ENCODE results near the gene TGOLN2.

DNA sequence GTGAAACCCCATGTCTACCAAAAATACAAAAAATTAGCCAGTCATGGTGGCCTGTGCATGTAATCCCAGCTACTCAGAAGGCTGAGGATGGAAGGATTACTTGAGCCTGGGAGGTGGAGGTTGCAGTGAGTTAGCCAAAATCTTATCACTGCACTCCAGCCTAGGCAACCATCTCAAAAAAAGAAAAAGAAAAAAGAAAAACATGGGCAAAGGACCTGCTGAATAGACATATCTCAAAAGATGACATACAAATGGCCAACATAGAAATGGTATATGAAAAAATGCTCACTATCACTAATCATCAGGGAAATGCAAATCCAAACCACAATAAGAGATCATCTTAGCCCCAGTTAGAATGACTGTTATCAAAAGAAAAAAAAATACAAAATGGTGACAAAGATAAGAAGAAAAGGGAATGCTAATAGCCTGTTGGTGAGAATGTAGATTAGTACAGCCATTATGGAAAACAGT lies 1.4 kb upstream of the TGOLN2 start:
- TF ChIP-seq, protein P1, sequence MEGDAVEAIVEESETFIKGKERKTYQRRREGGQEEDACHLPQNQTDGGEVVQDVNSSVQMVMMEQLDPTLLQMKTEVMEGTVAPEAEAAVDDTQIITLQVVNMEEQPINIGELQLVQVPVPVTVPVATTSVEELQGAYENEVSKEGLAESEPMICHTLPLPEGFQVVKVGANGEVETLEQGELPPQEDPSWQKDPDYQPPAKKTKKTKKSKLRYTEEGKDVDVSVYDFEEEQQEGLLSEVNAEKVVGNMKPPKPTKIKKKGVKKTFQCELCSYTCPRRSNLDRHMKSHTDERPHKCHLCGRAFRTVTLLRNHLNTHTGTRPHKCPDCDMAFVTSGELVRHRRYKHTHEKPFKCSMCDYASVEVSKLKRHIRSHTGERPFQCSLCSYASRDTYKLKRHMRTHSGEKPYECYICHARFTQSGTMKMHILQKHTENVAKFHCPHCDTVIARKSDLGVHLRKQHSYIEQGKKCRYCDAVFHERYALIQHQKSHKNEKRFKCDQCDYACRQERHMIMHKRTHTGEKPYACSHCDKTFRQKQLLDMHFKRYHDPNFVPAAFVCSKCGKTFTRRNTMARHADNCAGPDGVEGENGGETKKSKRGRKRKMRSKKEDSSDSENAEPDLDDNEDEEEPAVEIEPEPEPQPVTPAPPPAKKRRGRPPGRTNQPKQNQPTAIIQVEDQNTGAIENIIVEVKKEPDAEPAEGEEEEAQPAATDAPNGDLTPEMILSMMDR (IDR thresholded peaks at IDR 0.05) = no peak
- TF ChIP-seq EP300 (IDR thresholded peaks at IDR 0.05) (no peak), POLR2A (IDR thresholded peaks at IDR 0.05) (no peak), POLR2AphosphoS5 (IDR thresholded peaks at IDR 0.05) (no peak)
